GM19025 (cell line): ENCODE data around the gene BMPER.

Source experiments
- ATAC-seq: cut with Tn5 transposase; IDR thresholded peaks from one replicate; pipeline ENCODE4 v1.9.1; 2021; ENCODE audit warnings: mild to moderate bottlenecking, low read depth, moderate library complexity; ENCODE audit not compliant: unreplicated experiment

Gene BMPER

GRCh38 chr7:34015651-34016050 is 110.3 kb downstream of the BMPER start:
- no peak for ATAC-seq

DNA sequence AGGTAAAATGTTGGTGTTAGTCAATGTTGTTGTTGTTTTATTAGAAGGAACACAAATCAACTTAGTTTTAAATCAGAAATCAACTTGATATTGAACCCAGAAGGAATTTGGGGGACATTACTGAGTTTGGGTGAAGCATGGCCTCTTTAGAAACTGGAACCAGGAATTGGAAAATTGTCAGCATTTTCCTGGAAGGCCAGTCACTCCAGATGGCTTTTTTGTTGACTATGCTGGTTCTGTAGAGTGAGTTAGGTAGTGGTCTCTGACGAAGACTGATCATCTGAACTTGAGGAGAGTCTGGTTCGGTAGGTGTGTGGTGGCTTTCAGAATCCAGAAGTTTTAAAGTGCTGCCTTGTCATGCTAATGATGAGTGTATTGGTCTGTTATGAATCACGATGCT is 111.5 kb downstream of the BMPER start:
- no peak for ATAC-seq

DNA sequence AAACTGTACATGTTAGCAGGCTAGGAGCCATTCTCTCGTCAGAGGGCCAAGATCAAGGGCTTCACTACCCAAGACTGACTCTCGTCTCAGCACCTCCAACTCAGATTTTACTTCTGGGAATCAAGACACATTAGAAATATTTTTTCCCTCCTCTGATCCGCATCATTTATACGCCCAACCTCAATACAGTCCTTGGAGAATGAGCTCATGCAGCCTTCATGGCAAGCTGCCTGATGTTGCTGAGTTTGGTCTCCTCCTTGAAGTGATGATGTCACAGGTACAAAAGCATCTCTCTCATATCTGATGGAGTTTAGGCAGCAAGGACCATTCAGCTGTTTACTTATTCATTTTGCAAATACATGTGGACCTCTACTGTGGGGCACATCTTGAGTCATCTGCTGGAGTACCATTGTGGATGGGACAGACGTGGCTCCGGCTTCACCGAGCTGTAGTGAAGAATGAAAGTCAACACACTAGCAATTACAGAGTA is 114.0 kb downstream of the BMPER start:
- no peak for ATAC-seq

- no peak for ATAC-seq
These were observed 117.3 kb downstream of the BMPER start for GRCh38 chr7:34022626-34023025.

GRCh38 chr7:34025600-34025999 is 120.3 kb downstream of the BMPER start:
- no peak for ATAC-seq

DNA sequence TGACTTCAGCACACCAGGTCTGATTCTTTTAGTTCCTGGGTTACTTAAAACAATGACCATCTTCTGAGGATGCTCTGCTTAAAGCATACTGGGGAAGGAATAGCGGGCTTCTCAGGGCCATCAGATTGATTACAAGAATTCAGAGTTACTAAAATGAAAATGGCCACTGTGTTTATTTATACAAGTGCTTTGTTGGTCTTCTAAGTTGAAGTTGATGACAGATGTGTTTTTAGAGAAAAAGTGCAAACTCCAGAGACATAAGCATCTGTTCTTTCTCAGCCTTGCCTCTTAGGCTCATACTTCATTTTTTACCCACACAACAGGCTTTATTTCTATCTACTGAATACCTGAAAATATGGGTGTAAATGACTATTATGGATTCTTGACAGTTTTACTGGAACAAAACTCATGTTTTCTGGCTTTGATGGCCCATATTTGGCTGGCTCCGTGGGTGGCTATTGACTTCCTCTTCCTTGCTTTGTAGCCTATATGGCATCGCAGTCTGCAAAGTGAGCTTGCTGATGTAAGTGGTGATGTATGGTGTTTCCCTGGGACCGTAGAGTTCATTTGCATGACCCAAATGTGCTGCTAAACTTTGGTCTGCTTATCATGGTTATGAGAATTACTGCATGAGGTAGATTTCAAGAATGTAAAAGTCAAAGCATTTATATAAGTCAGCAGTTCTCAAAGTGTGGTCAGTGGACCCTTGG is 121.3 kb downstream of the BMPER start:
- ATAC-seq = no peak

DNA sequence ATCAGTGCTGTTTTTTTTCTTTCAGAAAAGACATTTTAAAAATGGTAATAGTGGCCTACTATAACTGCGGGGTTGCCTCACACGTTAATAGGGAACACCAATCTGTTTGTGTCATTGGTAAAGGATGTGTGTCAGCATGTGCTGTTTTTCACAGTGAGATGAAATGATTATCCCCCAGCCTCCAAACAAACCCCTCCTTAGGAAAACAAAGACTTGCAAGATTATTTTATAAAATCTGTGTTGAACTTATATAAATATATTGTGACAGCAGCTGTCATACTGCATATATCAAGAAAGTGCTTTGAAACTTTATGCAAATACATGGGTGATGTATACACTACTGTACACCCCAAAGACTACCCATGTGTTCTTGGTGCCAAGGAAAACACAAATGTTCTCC is 125.8 kb downstream of the BMPER start:
- ATAC-seq = no peak

GRCh38 chr7:34034728-34035127 is 129.4 kb downstream of the BMPER start:
- ATAC-seq = no peak

DNA sequence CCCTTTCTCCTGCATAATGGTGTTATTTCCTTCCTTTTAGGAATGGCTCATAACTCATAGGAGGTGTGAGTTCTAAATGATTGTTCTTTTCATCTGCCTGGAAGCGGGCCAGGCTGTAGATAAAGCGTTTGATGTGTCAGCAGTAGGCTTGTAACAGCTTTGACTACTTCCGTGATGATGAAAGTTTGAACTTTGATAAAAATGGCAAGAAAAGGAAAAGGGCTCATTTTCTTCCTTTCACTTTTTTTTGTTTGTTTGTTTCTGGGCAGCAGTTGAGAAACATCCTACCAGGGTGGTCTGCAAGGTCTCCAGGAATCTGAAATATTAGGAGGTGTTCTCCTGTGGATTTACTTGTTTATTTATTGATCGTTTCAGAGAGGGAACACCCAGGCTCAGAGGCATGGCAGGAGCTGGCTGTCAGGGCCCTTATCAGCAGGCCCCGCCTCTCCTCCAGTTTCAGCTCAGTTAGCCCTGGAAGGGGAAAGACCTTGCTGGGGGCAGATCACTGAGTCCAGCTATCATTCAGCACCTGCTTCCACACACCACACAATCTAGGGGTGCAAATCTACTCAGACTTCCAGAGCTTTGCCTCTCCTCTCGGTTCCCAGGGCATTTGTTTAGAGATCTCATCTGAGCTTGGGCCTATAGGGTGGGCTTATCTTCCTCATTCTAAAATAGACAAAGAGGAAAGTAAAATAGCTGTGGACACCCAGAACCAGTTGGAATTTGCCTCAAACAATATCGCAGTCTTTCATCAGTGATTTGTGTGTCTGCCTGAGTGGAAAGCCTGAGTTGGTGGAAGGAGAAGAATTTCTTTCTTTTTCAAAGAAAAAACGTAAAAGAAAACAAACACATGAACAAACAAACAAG is 130.9 kb downstream of the BMPER start:
- no peak for ATAC-seq

DNA sequence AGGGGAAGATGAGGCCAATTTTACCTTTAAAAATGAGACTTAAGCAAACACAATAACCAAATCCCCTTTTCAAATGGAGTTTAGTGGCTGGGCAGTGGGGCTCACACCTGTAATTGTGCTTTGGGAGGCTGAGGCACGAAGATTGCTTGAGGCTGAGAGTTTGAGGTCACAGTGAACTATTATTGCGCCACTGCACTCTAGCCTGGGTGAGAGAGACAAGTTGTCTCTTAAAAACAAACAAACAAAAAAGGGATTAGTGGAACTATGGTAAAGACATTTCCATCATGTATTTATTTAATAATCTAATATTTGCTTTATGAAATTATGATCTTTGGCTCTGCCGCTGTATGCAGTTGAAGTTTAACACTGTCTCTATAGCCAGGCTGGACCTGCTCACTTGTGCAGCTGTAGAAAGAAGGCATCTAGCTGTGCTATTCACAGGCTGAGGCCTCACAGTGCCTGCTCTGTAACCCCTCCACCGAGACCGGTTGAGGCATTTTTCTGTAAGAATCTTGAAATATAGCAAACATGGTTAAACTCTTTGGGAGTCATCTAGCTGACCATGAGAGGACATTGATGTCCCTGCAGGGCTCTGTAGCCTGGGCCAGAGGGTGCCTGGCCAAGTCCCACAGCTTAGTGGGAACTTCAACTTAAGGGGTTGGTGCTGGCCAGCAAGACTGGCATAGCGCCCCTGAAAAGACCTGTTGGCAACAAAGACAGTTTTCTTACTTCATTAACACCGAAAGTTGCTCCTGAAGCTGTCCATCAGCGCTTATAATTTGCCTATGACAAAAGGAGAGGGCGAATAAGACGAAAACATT is 131.8 kb downstream of the BMPER start:
- ATAC-seq = no peak

DNA sequence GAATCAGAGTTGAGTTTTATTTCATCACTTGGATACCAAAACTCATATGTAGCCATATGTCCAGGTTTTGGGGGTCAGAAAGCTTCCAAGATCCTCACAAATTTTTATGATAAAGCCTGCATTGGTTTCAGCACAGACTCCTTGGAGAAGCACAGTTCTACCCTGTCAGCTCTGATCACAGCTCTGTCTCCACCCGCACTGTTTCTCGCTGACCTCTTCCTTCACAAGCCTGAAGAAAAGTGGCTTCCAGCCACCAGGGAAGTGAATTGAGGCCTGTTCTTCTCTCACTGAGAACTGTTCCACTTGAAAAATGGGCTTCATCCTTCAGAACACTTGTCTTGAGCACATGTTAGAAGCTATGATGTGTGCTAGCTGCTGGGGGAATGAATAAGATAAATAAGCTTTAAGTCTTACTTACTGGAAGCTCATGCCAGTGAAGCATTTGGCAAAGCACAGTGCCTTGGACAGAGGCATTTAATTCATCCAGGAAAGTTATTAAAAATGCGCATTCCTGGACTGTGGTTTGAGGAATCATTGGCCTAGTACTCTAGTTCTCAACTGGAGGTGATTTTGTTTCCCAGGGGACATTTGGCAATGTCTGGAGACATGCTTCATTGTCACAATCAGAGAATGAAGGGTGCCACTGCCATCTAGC is 133.6 kb downstream of the BMPER start:
- ATAC-seq = no peak

GRCh38 chr7:34041707-34042106 is 136.4 kb downstream of the BMPER start:
- no peak for ATAC-seq

- no peak for ATAC-seq
These were observed 137.1 kb downstream of the BMPER start for GRCh38 chr7:34042406-34042805.

DNA sequence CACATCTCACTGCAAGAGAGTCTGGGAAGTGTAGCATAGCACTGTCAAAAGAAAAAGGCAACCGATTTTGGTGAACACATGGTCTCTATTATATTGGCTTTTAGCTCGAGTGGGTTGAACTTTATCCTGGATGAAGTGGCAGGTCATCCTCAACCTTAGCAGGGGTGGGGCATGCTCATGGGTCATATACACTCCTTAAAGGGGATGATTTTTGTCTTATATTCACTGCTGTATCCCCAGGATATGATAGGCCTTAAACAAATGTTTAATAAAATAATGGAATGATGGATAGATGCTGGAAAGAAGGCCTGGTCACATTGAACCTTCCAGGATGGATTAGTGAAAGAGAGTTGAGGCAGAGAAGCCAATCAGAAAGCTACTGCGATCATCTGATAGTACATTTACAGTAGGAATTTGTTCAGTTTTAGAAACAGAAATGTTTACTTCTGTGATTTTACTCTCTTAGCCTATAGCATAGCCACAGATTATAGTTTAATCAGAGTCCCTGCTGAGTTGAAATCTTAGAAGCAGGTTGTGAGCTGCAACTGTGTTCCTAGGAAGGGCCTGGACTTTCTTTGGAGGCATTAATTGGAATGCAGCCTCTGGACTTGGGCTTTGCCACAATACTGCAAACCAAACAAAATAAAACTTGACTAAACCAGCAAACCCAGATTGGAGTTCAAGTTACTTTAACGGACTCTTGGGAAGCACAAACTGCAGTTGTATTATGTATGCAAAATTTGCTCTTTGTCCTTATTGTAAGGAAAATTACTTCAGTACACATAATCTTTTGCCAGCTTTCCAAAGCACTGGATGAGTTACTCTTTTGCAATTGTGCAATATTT is 138.3 kb downstream of the BMPER start:
- ATAC-seq = no peak

GRCh38 chr7:34044306-34044643 is 138.9 kb downstream of the BMPER start:
- ATAC-seq = no peak

- no peak for ATAC-seq
These were observed 139.5 kb downstream of the BMPER start for GRCh38 chr7:34044734-34045353.

DNA sequence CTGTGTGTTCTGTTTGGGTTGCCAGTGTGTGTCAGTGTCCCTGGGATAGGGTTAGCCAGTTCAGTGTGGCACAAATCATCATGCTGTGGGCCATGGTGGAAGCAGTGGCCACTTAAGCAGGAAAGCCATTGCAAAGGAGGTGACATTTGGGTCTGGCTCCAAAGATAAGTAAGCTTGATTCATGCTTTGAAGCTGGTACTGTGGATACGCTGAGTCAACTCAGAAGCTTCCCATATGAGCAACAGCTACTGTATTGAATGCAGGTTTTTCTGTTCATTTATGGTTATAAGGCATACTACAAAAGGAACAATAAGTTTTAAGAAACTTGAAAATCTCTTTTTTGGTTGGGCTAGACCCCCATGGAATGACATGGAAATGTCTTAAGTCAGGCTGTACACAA is 143.1 kb downstream of the BMPER start:
- ATAC-seq = no peak

- no peak for ATAC-seq
These were observed 148.7 kb downstream of the BMPER start for GRCh38 chr7:34054075-34054474.

DNA sequence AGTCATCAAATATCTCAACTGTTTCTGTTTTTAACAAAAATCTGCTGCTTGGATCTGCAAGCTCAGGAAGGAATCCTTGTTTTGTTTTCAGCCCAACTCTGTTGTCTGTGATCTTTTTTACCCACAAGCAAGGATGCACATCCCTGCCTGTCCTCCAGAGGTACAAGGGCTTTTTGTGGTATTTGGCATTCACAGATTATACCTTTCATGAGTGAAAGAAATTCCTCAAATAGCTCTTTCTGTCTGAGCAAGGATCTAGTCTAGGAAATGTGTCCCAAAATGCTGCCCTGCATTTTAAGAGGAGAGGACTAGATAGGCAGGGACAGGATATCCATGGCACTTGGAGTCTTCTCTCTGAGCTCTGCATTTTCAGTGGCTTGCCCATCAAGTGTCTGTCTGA is 151.8 kb downstream of the BMPER start:
- ATAC-seq = no peak
